AG04449 (cell line): ENCODE data around the gene GSS.

Experiments
- CTCF ChIA-PET: fragments of 350-600 bp; formaldehyde crosslinking; extraction: SDS; loops from one replicate; lab custom pipeline; 2021; ENCODE audit warnings: antibody characterized with exemption; lab: Yijun Ruan, JAX
- POLR2A ChIA-PET: fragments of 400-600, 350-600 bp; formaldehyde crosslinking; extraction: SDS; loops from one replicate; lab custom pipeline; 2020; ENCODE audit warnings: antibody characterized with exemption, inconsistent platforms; lab: Yijun Ruan, JAX
- DNase-seq: peaks from one replicate; pipeline ENCODE4 v3.0.0-alpha.2; 2010; ENCODE audit warnings: low read depth, low spot score
- H3K4me3 ChIP-seq: 2 replicates; pipeline ENCODE4 v1.5.1; 2011; ENCODE audit warnings: low read depth, mild to moderate bottlenecking, control low read depth, low read length
- CTCF ChIP-seq: IDR thresholded peaks from one replicate; pipeline ENCODE4 v1.5.1; 2011; ENCODE audit warnings: mild to moderate bottlenecking, moderate library complexity, low read length, control low read depth, inconsistent platforms; ENCODE audit not compliant: insufficient read depth; ENCODE audit errors: missing control alignments

The GSS gene

GRCh38 chr20:34943808-34944567, 11.6 kb downstream of the GSS start:
- TF ChIP-seq CTCF: no peak
- ChIA-PET CTCF (interaction anchor here (1.0 to 8.2 kb wide), 5 partner anchors 11 to 76 kb away, joined by 3 to 67 read pairs (median 4); partner anchors contain the start of genes ACSS2 and GGT7), POLR2A (interaction anchor here (0.5 to 0.7 kb wide), 3 partner anchors 11 to 68 kb away, joined by 3 read pairs; partner anchors contain the start of gene ACSS2)
- DNase-seq: no peak
- no peak overlapping the region for H3K4me3 ChIP-seq

GRCh38 chr20:34942301-34942700, 13.3 kb downstream of the GSS start:
- DNase-seq: no peak
- ChIA-PET CTCF (interaction anchor here (0.9 to 8.2 kb wide), 2 partner anchors 18 to 68 kb away, joined by 3 to 67 read pairs; partner anchors contain the start of genes ACSS2 and GGT7), POLR2A (interaction anchor here (1.2 kb wide), 1 partner anchor 65 kb away, joined by 3 read pairs; no protein-coding TSS in a partner anchor)
- TF ChIP-seq CTCF: no peak
- H3K4me3 ChIP-seq: no peak overlapping the region

GRCh38 chr20:34941226-34941625, 14.4 kb downstream of the GSS start:
- no peak for DNase-seq
- no peak for TF ChIP-seq CTCF
- POLR2A ChIA-PET: interaction anchor here (1.2 kb wide), 1 partner anchor 64 kb away, joined by 3 read pairs; no protein-coding TSS in a partner anchor
- CTCF ChIA-PET: interaction anchor here (0.7 to 8.2 kb wide), 3 partner anchors 17 to 175 kb away, joined by 3 to 67 read pairs (median 3); partner anchors contain the start of genes ACSS2 and GGT7
- H3K4me3 ChIP-seq: no peak overlapping the region

- no peak for TF ChIP-seq CTCF
- no peak for DNase-seq
- CTCF ChIA-PET: interaction anchor here (8.2 kb wide), 1 partner anchor 66 kb away, joined by 67 read pairs; the partner anchor contains the start of genes ACSS2 and GGT7
- H3K4me3 ChIP-seq: no peak overlapping the region
- POLR2A ChIA-PET: no interaction called here
Measured at GRCh38 chr20:34940081-34940481, 15.5 kb downstream of the GSS start.

- TF ChIP-seq CTCF: no peak
- ChIA-PET POLR2A (no interaction called here), CTCF (interaction anchor here (1.4 to 8.2 kb wide), 2 partner anchors 64 to 65 kb away, joined by 5 to 67 read pairs; partner anchors contain the start of genes ACSS2 and GGT7)
- no peak for DNase-seq
- no peak overlapping the region for H3K4me3 ChIP-seq
Measured at GRCh38 chr20:34938466-34939163, 17.0 kb downstream of the GSS start.
